Stimulated activated CD8-positive, alpha-beta memory T cell treated with anti-CD3 and anti-CD28 coated beads, Interleukin-7, amount 100 ng/mL, for 24 hours (primary cell): ENCODE results near the gene MAMLD1.

ENCODE experiments used
- DNase-seq: peaks from one replicate; pipeline ENCODE4 v3.0.0-alpha.2; 2020; ENCODE audit warnings: low read depth

The MAMLD1 gene

GRCh38 chrX:150502091-150502490 lies 139.0 kb downstream of the MAMLD1 start:
- no peak for DNase-seq

- no peak for DNase-seq
Measured at GRCh38 chrX:150502979-150503897, 140.1 kb downstream of the MAMLD1 start.

- DNase-seq, result no peak
Measured at GRCh38 chrX:150503898-150504219, 140.7 kb downstream of the MAMLD1 start.

- no peak for DNase-seq
Measured at GRCh38 chrX:150504397-150505182, 141.5 kb downstream of the MAMLD1 start.

GRCh38 chrX:150506020-150506419 lies 142.9 kb downstream of the MAMLD1 start:
- no peak for DNase-seq

GRCh38 chrX:150506486-150506885 lies 143.4 kb downstream of the MAMLD1 start:
- no peak for DNase-seq

- no peak for DNase-seq
Measured at GRCh38 chrX:150507251-150507856, 144.2 kb downstream of the MAMLD1 start.

GRCh38 chrX:150508018-150508417 lies 144.9 kb downstream of the MAMLD1 start:
- DNase-seq, result no peak

- DNase-seq, result no peak
Measured at GRCh38 chrX:150508451-150509367, 145.6 kb downstream of the MAMLD1 start.

- DNase-seq, result no peak
Measured at GRCh38 chrX:150509703-150510102, 146.6 kb downstream of the MAMLD1 start.

GRCh38 chrX:150512461-150512901 lies 149.4 kb downstream of the MAMLD1 start:
- no peak for DNase-seq

- no peak for DNase-seq
Measured at GRCh38 chrX:150513544-150513943, 150.4 kb downstream of the MAMLD1 start.

- no peak for DNase-seq
Measured at GRCh38 chrX:150514462-150514861, 151.3 kb downstream of the MAMLD1 start.

GRCh38 chrX:150515801-150516200 lies 152.7 kb downstream of the MAMLD1 start:
- no peak for DNase-seq

GRCh38 chrX:150517303-150517910 lies 154.3 kb downstream of the MAMLD1 start:
- DNase-seq, result no peak

- no peak for DNase-seq
Measured at GRCh38 chrX:150522494-150522893, 159.4 kb downstream of the MAMLD1 start.

- DNase-seq, result no peak
Measured at GRCh38 chrX:150525061-150525919, 162.2 kb downstream of the MAMLD1 start.

- DNase-seq, result no peak
Measured at GRCh38 chrX:150526692-150527091, 163.6 kb downstream of the MAMLD1 start.

GRCh38 chrX:150527108-150527507 lies 164.0 kb downstream of the MAMLD1 start:
- DNase-seq, result no peak

GRCh38 chrX:150529587-150529986 lies 166.5 kb downstream of the MAMLD1 start:
- no peak for DNase-seq
